ENCODE results near the gene PIK3C2B.
A peak's percentile ranks its signal among the peaks of the same experiment; 100 is the strongest.
"Not testable (repeated sequence)": the region's sequence is repeated elsewhere in the genome, so short reads cannot be mapped to it uniquely, and the experiment has no call there.

PIK3C2B gene

DNA sequence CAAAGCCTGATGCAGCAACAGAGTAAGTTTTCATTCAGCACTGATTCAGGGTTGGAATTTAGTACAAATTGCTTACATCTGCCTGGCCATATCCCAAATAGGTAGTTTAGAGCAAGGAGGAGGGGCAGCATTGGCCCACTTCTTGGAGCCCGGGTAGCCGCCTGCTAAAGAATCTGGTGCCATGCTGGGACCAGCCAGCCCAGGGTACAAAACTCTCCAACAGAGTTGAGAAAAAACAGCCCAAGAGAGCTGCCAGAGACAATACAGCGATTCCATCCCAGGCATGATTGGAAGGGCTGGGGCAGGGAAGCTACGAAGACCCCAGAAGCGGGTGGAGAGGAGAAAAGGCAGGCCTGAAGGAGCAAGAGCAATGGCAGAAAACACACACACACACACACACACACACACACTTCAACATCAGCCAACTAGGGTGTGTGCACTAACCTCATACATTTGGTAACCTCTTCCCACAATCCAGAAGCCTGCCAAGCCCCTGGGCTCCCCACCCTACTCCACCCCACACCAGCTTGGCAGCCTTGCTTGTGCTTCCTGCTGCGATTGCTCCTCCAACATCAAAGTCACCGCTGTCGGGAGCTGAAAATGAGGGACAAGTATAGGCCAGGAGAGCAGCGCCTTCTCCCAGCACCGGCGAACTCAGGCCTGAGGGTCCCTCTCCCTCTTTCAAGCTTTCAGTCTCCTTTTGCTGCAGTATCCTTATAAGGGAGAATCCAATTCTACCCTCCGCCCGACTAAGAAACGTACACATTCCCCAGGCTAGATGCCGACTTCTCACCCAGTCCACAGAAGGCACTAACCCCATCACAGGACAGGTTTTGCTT lies 1.2 kb downstream of the PIK3C2B start:
- Histone ChIP-seq H3K9ac (ENCODE audit: insufficient read length) (peak overlapping the region; percentile 58), H3K36me3 (ENCODE audit: insufficient read depth, low read length) (no peaks in the 10 kb centered on the region), H3K9me3 (ENCODE audit: low read depth, low read length) (no peaks in the 10 kb centered on the region), H3K27ac (no peak overlapping the region), H3K4me3 (peak overlapping the region; percentile 89)
- DNase-seq (ENCODE audit: low read depth, low spot score) = no peak
- TF ChIP-seq FOXP2 (optimal IDR thresholded peaks at IDR 0.05; ENCODE audit: control extremely low read depth, extremely low read length, insufficient read depth) (no peak), POLR2AphosphoS5 (IDR thresholded peaks at IDR 0.05; ENCODE audit: borderline replicate concordance, low read depth, low read length) (no peak), EZH2 (IDR thresholded peaks at IDR 0.05) (no peak)

DNA sequence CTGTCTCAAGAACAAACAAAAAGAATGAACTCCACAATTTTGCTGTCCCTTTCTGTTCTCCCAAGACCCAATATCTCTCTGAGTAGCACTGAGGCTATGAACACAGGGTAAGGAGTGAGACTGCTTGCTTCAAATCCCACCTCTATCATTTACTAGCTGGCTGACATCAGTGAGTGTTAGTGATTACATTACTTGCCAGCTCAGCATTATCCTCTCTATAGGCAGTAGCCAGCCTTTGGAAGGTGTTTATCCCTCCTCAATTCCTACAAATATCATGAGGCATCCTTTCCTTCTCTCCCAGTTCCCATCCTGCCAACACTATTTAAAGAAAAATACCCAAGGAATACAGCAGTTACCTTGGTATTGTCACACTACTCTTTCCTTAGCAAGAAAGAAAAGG lies 3.0 kb downstream of the PIK3C2B start:
- DNase-seq (ENCODE audit: low read depth, low spot score) = no peak
- Histone ChIP-seq H3K9me3 (ENCODE audit: low read depth, low read length) (no peaks in the 10 kb centered on the region), H3K9ac (ENCODE audit: insufficient read length) (no peak overlapping the region), H3K27ac (no peak overlapping the region), H3K36me3 (ENCODE audit: insufficient read depth, low read length) (no peaks in the 10 kb centered on the region), H3K4me3 (no peak overlapping the region)
- TF ChIP-seq FOXP2 (optimal IDR thresholded peaks at IDR 0.05; ENCODE audit: control extremely low read depth, extremely low read length, insufficient read depth) (no peak), EZH2 (IDR thresholded peaks at IDR 0.05) (no peak), POLR2AphosphoS5 (IDR thresholded peaks at IDR 0.05; ENCODE audit: borderline replicate concordance, low read depth, low read length) (no peak)

DNA sequence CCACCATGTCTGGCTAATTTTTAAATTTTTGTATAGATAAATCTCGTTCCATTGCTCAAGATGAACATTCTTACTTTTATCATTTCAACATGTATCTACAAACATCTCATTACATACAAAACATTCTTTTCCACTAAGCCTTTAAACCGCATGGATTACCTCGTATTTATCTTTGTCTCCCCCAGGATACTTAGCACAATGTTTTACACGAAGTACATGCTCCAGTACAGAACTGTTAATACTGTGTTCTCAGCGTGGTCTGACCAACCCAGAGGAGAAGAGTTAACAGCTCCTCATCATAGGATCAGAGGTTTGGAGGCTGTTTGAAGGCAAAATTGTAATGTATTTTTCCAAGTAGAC lies 7.4 kb downstream of the PIK3C2B start:
- TF ChIP-seq FOXP2 (optimal IDR thresholded peaks at IDR 0.05; ENCODE audit: control extremely low read depth, extremely low read length, insufficient read depth) = no peak
- no peak for TF ChIP-seq EZH2 (IDR thresholded peaks at IDR 0.05)
- TF ChIP-seq POLR2AphosphoS5 (IDR thresholded peaks at IDR 0.05; ENCODE audit: borderline replicate concordance, low read depth, low read length) = no peak
- Histone ChIP-seq H3K9ac (ENCODE audit: insufficient read length) (no peak overlapping the region), H3K36me3 (ENCODE audit: insufficient read depth, low read length) (no peaks in the 10 kb centered on the region), H3K27ac (no peak overlapping the region), H3K4me3 (no peak overlapping the region), H3K9me3 (ENCODE audit: low read depth, low read length) (no peaks in the 10 kb centered on the region)
- DNase-seq (ENCODE audit: low read depth, low spot score) = no peak

DNA sequence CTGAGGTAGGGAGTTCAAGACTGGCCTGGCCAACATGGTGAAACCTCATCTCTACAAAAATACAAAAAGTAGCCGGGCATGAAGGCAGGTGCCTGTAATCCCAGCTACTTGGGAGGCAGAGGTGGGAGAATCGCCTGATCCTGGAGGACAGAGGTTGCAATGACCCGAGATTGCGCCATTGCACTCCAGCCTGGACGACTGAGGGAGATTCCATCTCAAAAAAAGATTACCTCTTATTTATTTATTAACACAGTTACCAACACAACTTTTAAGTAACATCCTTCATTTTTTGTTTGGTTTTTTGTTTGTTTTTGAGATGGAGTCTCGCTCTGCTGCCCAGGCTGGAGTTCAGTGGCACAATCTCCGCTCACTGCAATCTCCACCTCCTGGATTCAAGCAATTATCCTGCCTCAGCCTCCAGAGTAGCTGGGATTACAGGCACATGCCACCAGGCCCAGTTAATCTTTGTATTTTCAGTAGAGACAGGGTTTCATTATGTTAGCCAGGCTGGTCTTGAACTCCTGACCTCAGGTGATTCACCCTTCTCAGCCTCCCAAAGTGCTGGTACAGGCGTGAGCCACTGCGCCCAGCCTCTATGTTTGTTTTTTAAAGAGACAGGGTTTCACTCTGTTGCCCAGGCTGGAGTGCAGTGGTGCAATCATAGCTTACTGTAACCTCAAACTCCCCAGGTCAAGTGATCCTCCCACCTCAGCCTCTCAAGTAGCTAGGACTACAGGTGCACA lies 7.9 kb downstream of the PIK3C2B start:
- not testable (repeated sequence) for H3K9ac ChIP-seq (ENCODE audit: insufficient read length); H3K4me3 ChIP-seq; H3K9me3 ChIP-seq (ENCODE audit: low read depth, low read length); H3K36me3 ChIP-seq (ENCODE audit: insufficient read depth, low read length); DNase-seq (ENCODE audit: low read depth, low spot score); H3K27ac ChIP-seq

- Histone ChIP-seq H3K9me3 (ENCODE audit: low read depth, low read length) (no peaks in the 10 kb centered on the region), H3K9ac (ENCODE audit: insufficient read length) (no peak overlapping the region), H3K36me3 (ENCODE audit: insufficient read depth, low read length) (no peaks in the 10 kb centered on the region), H3K27ac (no peak overlapping the region), H3K4me3 (no peak overlapping the region)
- no peak for DNase-seq (ENCODE audit: low read depth, low spot score)
- TF ChIP-seq POLR2AphosphoS5 (IDR thresholded peaks at IDR 0.05; ENCODE audit: borderline replicate concordance, low read depth, low read length) = no peak
- TF ChIP-seq FOXP2 (optimal IDR thresholded peaks at IDR 0.05; ENCODE audit: control extremely low read depth, extremely low read length, insufficient read depth) = no peak
- TF ChIP-seq EZH2 (IDR thresholded peaks at IDR 0.05) = no peak
Measured at GRCh38 chr1:204483791-204484190, 10.8 kb downstream of the PIK3C2B start.

- no peak overlapping the region for H3K4me3 ChIP-seq
- no peak for TF ChIP-seq FOXP2 (optimal IDR thresholded peaks at IDR 0.05; ENCODE audit: control extremely low read depth, extremely low read length, insufficient read depth)
- TF ChIP-seq EZH2 (IDR thresholded peaks at IDR 0.05) = no peak
- TF ChIP-seq POLR2AphosphoS5 (IDR thresholded peaks at IDR 0.05; ENCODE audit: borderline replicate concordance, low read depth, low read length) = no peak
- no peak overlapping the region for H3K9ac ChIP-seq (ENCODE audit: insufficient read length)
- no peak for DNase-seq (ENCODE audit: low read depth, low spot score)
- no peak overlapping the region for H3K27ac ChIP-seq
- no peaks in the 10 kb centered on the region for H3K9me3 ChIP-seq (ENCODE audit: low read depth, low read length)
- no peaks in the 10 kb centered on the region for H3K36me3 ChIP-seq (ENCODE audit: insufficient read depth, low read length)
Measured at GRCh38 chr1:204480515-204480914, 14.1 kb downstream of the PIK3C2B start.

DNA sequence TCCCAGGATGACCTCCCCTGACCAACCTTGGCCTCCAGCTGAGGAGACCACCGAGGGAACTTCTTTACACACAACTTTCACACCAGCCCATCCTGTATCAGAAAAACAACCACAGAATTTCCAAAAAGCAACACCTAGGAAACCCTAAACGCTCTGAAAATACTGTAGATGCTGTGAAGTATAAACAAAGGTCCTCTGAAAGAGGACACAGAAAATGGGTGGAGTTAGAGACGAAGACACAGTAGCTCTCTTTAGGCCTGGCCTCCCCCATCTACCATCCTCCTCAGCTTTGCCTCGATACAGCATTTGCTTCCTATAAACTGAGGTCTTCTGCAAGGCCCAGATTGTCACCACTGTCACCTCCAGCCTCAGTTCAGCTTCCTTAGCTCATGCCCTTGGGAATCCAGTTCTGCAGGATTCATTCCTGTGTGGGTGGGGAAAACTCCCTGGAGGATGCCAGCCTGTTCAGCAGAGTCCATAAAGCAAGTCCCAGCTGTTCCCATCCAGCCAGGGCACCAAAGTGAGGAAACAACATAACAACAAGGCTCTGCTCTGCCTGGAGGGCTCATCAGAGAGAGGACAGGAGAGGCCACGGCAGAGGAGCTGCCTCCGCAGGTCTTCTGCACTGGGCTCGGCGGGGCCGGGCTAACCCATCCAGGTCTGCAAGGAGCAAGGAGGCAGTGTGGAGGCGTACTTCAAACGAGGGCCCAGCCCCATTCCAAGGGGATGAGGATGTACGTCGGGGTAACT lies 15.0 kb downstream of the PIK3C2B start:
- Histone ChIP-seq H3K9ac (ENCODE audit: insufficient read length) (no peak overlapping the region), H3K36me3 (ENCODE audit: insufficient read depth, low read length) (no peaks in the 10 kb centered on the region), H3K9me3 (ENCODE audit: low read depth, low read length) (no peaks in the 10 kb centered on the region), H3K27ac (no peak overlapping the region), H3K4me3 (no peak overlapping the region)
- no peak for TF ChIP-seq EZH2 (IDR thresholded peaks at IDR 0.05)
- TF ChIP-seq POLR2AphosphoS5 (IDR thresholded peaks at IDR 0.05; ENCODE audit: borderline replicate concordance, low read depth, low read length) = no peak
- TF ChIP-seq FOXP2 (optimal IDR thresholded peaks at IDR 0.05; ENCODE audit: control extremely low read depth, extremely low read length, insufficient read depth) = no peak
- DNase-seq (ENCODE audit: low read depth, low spot score) = no peak

DNA sequence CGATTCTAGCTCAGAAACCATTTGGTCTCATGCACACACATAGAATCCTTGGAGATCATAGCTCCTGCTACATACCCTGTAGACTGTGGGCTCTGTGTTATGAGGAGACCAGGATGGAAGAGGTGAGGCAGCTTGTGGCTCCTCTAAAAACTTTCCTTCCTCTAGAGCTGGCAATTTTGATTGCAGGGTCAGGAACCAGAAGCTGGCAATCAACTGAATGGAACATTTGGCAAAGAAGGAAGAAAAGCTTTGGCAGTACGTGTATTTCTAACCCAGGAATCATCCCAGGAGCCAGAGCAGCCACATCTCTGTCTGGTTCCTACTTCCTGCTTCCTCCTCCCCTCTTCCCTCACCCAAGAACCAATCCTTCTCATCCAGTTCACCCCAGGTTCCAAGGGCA lies 15.7 kb downstream of the PIK3C2B start:
- no peak overlapping the region for H3K27ac ChIP-seq
- DNase-seq (ENCODE audit: low read depth, low spot score) = no peak
- no peaks in the 10 kb centered on the region for H3K36me3 ChIP-seq (ENCODE audit: insufficient read depth, low read length)
- H3K9me3 ChIP-seq (ENCODE audit: low read depth, low read length) = no peaks in the 10 kb centered on the region
- H3K4me3 ChIP-seq = no peak overlapping the region
- no peak for TF ChIP-seq POLR2AphosphoS5 (IDR thresholded peaks at IDR 0.05; ENCODE audit: borderline replicate concordance, low read depth, low read length)
- no peak for TF ChIP-seq FOXP2 (optimal IDR thresholded peaks at IDR 0.05; ENCODE audit: control extremely low read depth, extremely low read length, insufficient read depth)
- no peak for TF ChIP-seq EZH2 (IDR thresholded peaks at IDR 0.05)
- no peak overlapping the region for H3K9ac ChIP-seq (ENCODE audit: insufficient read length)
